Muscle of back (tissue), 10 donors: ENCODE measurements around the gene CAND2. TPM values are rescaled to one million over a fixed set of nuclear protein-coding genes. Genes with fewer than 3 reads are reported as not detected.

Experiments used
- polyA plus RNA-seq, 10 donors: library from polyadenylated mRNA; unstranded; fragments of 120-200 nt; gene quantifications; one replicate each; pipeline ENCODE4 v1.2.1, GENCODE V29; 2013; ENCODE audit not compliant: insufficient read length in 10 of 10

CAND2 gene
- polyA plus RNA-seq, 10 donors = 20.0 to 43.7 (median 40.0) TPM

Other genes with a start within 250 kb of the CAND2 start
- 10 to 100 TPM; 25.9 to 31.6 (median 29.4) TPM for gene MKRN2, start 239.6 kb upstream of the CAND2 start, polyA plus RNA-seq
- 100 to 1,000 TPM in 4 of 10 donors, 10 to 100 TPM in 6; 75.9 to 116 (median 94.7) TPM for gene RAF1, start 132.6 kb upstream of the CAND2 start, polyA plus RNA-seq
- gene TMEM40, start 37.4 kb upstream of the CAND2 start, polyA plus RNA-seq = 10 to 100 TPM; 10.3 to 26.6 (median 18.5) TPM
- gene RPL32, start 44.9 kb downstream of the CAND2 start, polyA plus RNA-seq = 1,000 to 10,000 TPM; 2,887 to 3,662 (median 3,117) TPM